Neural cell (in vitro differentiated cells): ENCODE data around the gene BPTF. TPM values are rescaled to one million over a fixed set of nuclear protein-coding genes. Genes with fewer than 3 reads are reported as not detected.

Experiments
- H2AFZ ChIP-seq: fragments of 200-600, 300-800 bp; sonication (generic), shearing (Covaris generic); 2 replicates; pipeline ENCODE4 v1.6.0; 2014; ENCODE audit warnings: low read depth, mild to moderate bottlenecking, antibody characterized with exemption, low read length, moderate library complexity
- H3F3A ChIP-seq: fragments of 200-600 bp; shearing (Covaris generic); 2 replicates; pipeline ENCODE4 v1.6.1; 2016; ENCODE audit warnings: mild to moderate bottlenecking, moderate library complexity, mixed read lengths, antibody characterized with exemption, low read length; ENCODE audit not compliant: insufficient read depth, poor library complexity, severe bottlenecking
- H3K27ac ChIP-seq: fragments of 200-600, 300-800 bp; sonication (generic), shearing (Covaris generic); 2 replicates; pipeline ENCODE4 v1.5.1; 2014; ENCODE audit warnings: mild to moderate bottlenecking, low read length, moderate library complexity
- H3K27me3 ChIP-seq: fragments of 300-800, 200-600 bp; sonication (generic), shearing (Covaris generic); 2 replicates; pipeline ENCODE4 v1.6.0; 2014; ENCODE audit warnings: mild to moderate bottlenecking, low read depth, low read length, moderate library complexity; ENCODE audit not compliant: insufficient read depth
- H3K36me3 ChIP-seq: fragments of 300-800, 200-600 bp; sonication (generic), shearing (Covaris generic); 2 replicates; pipeline ENCODE4 v1.5.1; 2014; ENCODE audit warnings: mild to moderate bottlenecking, antibody characterized with exemption, low read length, moderate library complexity; ENCODE audit not compliant: insufficient read depth
- H3K4me2 ChIP-seq: fragments of 300-800, 200-600 bp; sonication (generic), shearing (Covaris generic); 2 replicates; pipeline ENCODE4 v1.6.0; 2014; ENCODE audit warnings: mild to moderate bottlenecking, low read length
- H3K4me3 ChIP-seq: fragments of 300-800, 200-600 bp; sonication (generic), shearing (Covaris generic); 2 replicates; pipeline ENCODE4 v1.5.1; 2014; ENCODE audit warnings: mild to moderate bottlenecking, low read length, moderate library complexity
- H3K79me2 ChIP-seq: fragments of 200-600 bp; shearing (Covaris generic); replicated peaks from 2 replicates; pipeline ENCODE4 v1.6.0; 2014; ENCODE audit warnings: mild to moderate bottlenecking, low read length, moderate library complexity; ENCODE audit not compliant: insufficient read depth
- H3K9ac ChIP-seq: fragments of 300-800, 200-600 bp; sonication (generic), shearing (Covaris generic); 2 replicates; pipeline ENCODE4 v1.6.1; 2016; ENCODE audit warnings: mild to moderate bottlenecking, low read length, mixed read lengths
- H3K9me2 ChIP-seq: fragments of 200-600 bp; shearing (Covaris generic); 2 replicates; pipeline ENCODE4 v1.6.1; 2016; ENCODE audit warnings: mild to moderate bottlenecking, low read length, mixed read lengths; ENCODE audit not compliant: insufficient read depth
- H3K9me3 ChIP-seq: fragments of 200-600, 300-800 bp; sonication (generic), shearing (Covaris generic); 2 replicates; pipeline ENCODE4 v1.6.1; 2016; ENCODE audit warnings: mild to moderate bottlenecking, mixed run types, low read length, moderate library complexity, mixed read lengths
- H4K20me1 ChIP-seq: fragments of 200-600 bp; shearing (Covaris generic); 2 replicates; pipeline ENCODE4 v1.6.1; 2016; ENCODE audit warnings: mild to moderate bottlenecking, mixed run types; ENCODE audit not compliant: insufficient read depth
- EP300 ChIP-seq: fragments of 450-650 bp; conservative IDR thresholded peaks from 2 replicates; pipeline ENCODE4 v1.6.1; 2014; ENCODE audit warnings: antibody characterized with exemption, mild to moderate bottlenecking, moderate library complexity; ENCODE audit not compliant: poor library complexity, severe bottlenecking
- EZH2 ChIP-seq: fragments of 200-600, 300-800 bp; shearing (Covaris generic), sonication (generic); IDR thresholded peaks from 2 replicates; pipeline ENCODE4 v1.6.1; 2014; ENCODE audit warnings: antibody characterized with exemption, low read length, borderline replicate concordance, mild to moderate bottlenecking; ENCODE audit not compliant: insufficient read depth, poor library complexity, severe bottlenecking
- MXI1 ChIP-seq: fragments of 450-650 bp; conservative IDR thresholded peaks from 2 replicates; pipeline ENCODE4 v1.6.1; 2014; ENCODE audit warnings: antibody characterized with exemption, mild to moderate bottlenecking; ENCODE audit not compliant: poor library complexity, severe bottlenecking
- POLR2AphosphoS5 ChIP-seq: IDR thresholded peaks from 2 replicates; pipeline ENCODE4 v1.6.1; 2012
- RAD21 ChIP-seq: fragments of 450-650 bp; conservative IDR thresholded peaks from 2 replicates; pipeline ENCODE4 v1.6.1; 2014; ENCODE audit warnings: antibody characterized with exemption, mild to moderate bottlenecking, moderate library complexity
- REST ChIP-seq: IDR thresholded peaks from 2 replicates; pipeline ENCODE4 v1.6.1; 2012; ENCODE audit warnings: borderline replicate concordance
- SMC3 ChIP-seq: fragments of 450-650 bp; conservative IDR thresholded peaks from 2 replicates; pipeline ENCODE4 v1.6.1; 2014; ENCODE audit warnings: antibody characterized with exemption, mild to moderate bottlenecking, moderate library complexity; ENCODE audit not compliant: poor library complexity
- TAF1 ChIP-seq: IDR thresholded peaks from 2 replicates; pipeline ENCODE4 v1.6.1; 2012; ENCODE audit warnings: low read depth
- polyA plus RNA-seq: library from polyadenylated mRNA; depleted of rRNA; stranded (reverse); fragments of >200 nt; gene quantifications from 2 replicates; pipeline ENCODE4 v1.2.3, GENCODE V29; 2014
- TF ChIP-seq, protein P1 (sequence below): fragments of 450-650 bp; IDR thresholded peaks from 2 replicates; pipeline ENCODE4 v1.5.1; 2014; ENCODE audit warnings: antibody characterized with exemption, mild to moderate bottlenecking, moderate library complexity; ENCODE audit not compliant: poor library complexity, severe bottlenecking

The BPTF gene
- polyA plus RNA-seq, 1 donor from 2014 or later, result 46.7 TPM

DNA sequence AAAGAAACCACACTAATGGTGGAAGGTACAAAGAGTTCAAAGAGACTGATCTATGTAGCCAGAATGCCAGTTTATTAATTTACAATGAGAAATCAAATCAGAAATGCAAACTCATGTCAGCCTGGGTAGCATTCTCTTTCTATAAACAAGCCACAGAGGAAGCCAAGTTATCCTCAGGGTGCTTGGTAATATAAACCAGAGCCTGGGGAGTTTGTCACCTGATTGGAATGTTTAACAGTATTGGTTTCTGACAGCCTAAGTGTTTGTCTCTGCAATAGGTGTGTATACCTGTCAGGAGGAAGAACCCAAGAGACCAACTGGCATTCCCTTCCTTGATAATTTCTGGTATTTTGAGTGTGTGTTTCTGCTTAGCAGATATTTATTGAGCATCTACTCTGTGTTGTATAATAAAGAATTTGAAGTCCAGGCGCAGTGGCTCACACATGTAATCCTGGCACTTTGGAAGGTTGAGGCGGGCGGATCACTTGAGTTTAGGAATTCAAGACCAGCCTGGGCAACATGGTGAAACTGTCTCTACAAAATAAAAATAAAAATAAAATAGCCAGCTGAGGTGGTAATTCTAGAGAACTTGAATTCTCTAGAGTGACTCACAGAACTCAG is 174.1 kb downstream of the BPTF start:
- Histone ChIP-seq H3K27me3 (peaks cover 22% of the 10 kb centered on the region), H3K9ac (no peak overlapping the region), H3K9me3 (no peaks in the 10 kb centered on the region), H3K27ac (no peak overlapping the region), H3K9me2 (no peaks in the 10 kb centered on the region), H2AFZ (no peak overlapping the region), H3K4me2 (no peak overlapping the region), H3F3A (peaks cover 5% of the 10 kb centered on the region), H4K20me1 (no peaks in the 10 kb centered on the region), H3K4me3 (no peak overlapping the region), H3K79me2 (no peaks in the 10 kb centered on the region), H3K36me3 (no peaks in the 10 kb centered on the region)
- TF ChIP-seq MXI1 (no peak), EZH2 (no peak), REST (no peak), TAF1 (no peak), POLR2AphosphoS5 (no peak), EP300 (no peak), SMC3 (no peak), RAD21 (no peak)
- TF ChIP-seq, protein P1, sequence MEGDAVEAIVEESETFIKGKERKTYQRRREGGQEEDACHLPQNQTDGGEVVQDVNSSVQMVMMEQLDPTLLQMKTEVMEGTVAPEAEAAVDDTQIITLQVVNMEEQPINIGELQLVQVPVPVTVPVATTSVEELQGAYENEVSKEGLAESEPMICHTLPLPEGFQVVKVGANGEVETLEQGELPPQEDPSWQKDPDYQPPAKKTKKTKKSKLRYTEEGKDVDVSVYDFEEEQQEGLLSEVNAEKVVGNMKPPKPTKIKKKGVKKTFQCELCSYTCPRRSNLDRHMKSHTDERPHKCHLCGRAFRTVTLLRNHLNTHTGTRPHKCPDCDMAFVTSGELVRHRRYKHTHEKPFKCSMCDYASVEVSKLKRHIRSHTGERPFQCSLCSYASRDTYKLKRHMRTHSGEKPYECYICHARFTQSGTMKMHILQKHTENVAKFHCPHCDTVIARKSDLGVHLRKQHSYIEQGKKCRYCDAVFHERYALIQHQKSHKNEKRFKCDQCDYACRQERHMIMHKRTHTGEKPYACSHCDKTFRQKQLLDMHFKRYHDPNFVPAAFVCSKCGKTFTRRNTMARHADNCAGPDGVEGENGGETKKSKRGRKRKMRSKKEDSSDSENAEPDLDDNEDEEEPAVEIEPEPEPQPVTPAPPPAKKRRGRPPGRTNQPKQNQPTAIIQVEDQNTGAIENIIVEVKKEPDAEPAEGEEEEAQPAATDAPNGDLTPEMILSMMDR, result no peak

- no peak overlapping the region for H3K4me2 ChIP-seq
- TF ChIP-seq REST (no peak), RAD21 (no peak), TAF1 (no peak), MXI1 (no peak), EP300 (no peak), EZH2 (no peak), SMC3 (no peak), POLR2AphosphoS5 (no peak)
- TF ChIP-seq, protein P1, result no peak
- no peaks in the 10 kb centered on the region for H3K9me3 ChIP-seq
- no peak overlapping the region for H3K27ac ChIP-seq
- H3K27me3 ChIP-seq, result no peaks in the 10 kb centered on the region
- H3F3A ChIP-seq, result no peaks in the 10 kb centered on the region
- no peaks in the 10 kb centered on the region for H3K9me2 ChIP-seq
- no peak overlapping the region for H2AFZ ChIP-seq
- H3K79me2 ChIP-seq, result no peaks in the 10 kb centered on the region
- H4K20me1 ChIP-seq, result no peaks in the 10 kb centered on the region
- H3K36me3 ChIP-seq, result no peaks in the 10 kb centered on the region
- no peak overlapping the region for H3K4me3 ChIP-seq
- no peak overlapping the region for H3K9ac ChIP-seq
Measured at GRCh38 chr17:68004201-68004600, 178.9 kb downstream of the BPTF start.
